ENCODE results near the gene GPANK1. TPM values are rescaled to one million over a fixed set of nuclear protein-coding genes. Genes with fewer than 3 reads are reported as not detected.

Gene GPANK1
- total and polyA plus RNA-seq, 9 of the 15 experiments (the other 6 are each of a cell fraction or from before 2014, with no cell fraction given), result 32.2 to 111 (median 46.3) TPM

- peak; percentile 30; the same call in 1 of the 2 replicates for TF ChIP-seq LCOR (CRISPR knock-in tag; IDR thresholded peaks at IDR 0.05)
- no peak for TF ChIP-seq FOXA1 (IDR thresholded peaks at IDR 0.05; ENCODE audit: borderline replicate concordance)
- TF ChIP-seq IFI16 (CRISPR knock-in tag; IDR thresholded peaks at IDR 0.05), result no peak
- TF ChIP-seq ZNF76 (CRISPR knock-in tag; IDR thresholded peaks at IDR 0.05; ENCODE audit: borderline replicate concordance), result no peak
- no peak for TF ChIP-seq SREBF1 (IDR thresholded peaks at IDR 0.05; ENCODE audit: borderline replicate concordance, low read depth, low read length)
- no peak for TF ChIP-seq YBX1 (IDR thresholded peaks at IDR 0.05)
- no peak for TF ChIP-seq ZNF766 (CRISPR knock-in tag; conservative IDR thresholded peaks at IDR 0.05)
- TF ChIP-seq TRIM24 (IDR thresholded peaks at IDR 0.05), result no peak
- TF ChIP-seq ZBTB33 (CRISPR knock-in tag; IDR thresholded peaks at IDR 0.05), result no peak
- TF ChIP-seq KAT7 (CRISPR knock-in tag; IDR thresholded peaks at IDR 0.05; ENCODE audit: borderline replicate concordance), result peak; percentile 94
- TF ChIP-seq GABPB1 (CRISPR knock-in tag; IDR thresholded peaks at IDR 0.05), result no peak
- no peak for TF ChIP-seq CHD7 (IDR thresholded peaks at IDR 0.05; ENCODE audit: low read depth, low read length)
- TF ChIP-seq HMBOX1 (IDR thresholded peaks at IDR 0.05), result peak; percentile 71
- no peak for TF ChIP-seq CHCHD3 (CRISPR knock-in tag; IDR thresholded peaks at IDR 0.05)
Measured at GRCh38 chr6:31663126-31663960, 1.5 kb downstream of the GPANK1 start (continued).
